ENCODE results near the gene ATPAF2.
A peak's percentile ranks its signal among the peaks of the same experiment; 100 is the strongest.
"Not testable (repeated sequence)": the region's sequence is repeated elsewhere in the genome, so short reads cannot be mapped to it uniquely, and the experiment has no call there.

The ATPAF2 gene

GRCh38 chr17:18006495-18007239 is 32.3 kb downstream of the ATPAF2 start:
- no peak overlapping the region for H3K4me3 Mint-ChIP-seq
- H3K27ac Mint-ChIP-seq = peak overlapping the region in 1 of 2 donors; percentile 86
- peaks cover 8% of the 10 kb centered on the region for H3K4me1 Mint-ChIP-seq
- no peak for DNase-seq
- no peaks in the 10 kb centered on the region for H3K9me3 Mint-ChIP-seq
- ATAC-seq = no peak
- no peaks in the 10 kb centered on the region for H3K27me3 Mint-ChIP-seq

- Mint-ChIP-seq H3K27ac (peak overlapping the region in 1 of 2 donors; percentile 92), H3K9me3 (no peaks in the 10 kb centered on the region), H3K27me3 (no peaks in the 10 kb centered on the region), H3K4me1 (peaks cover 8% of the 10 kb centered on the region), H3K4me3 (no peak overlapping the region)
- ATAC-seq (no peak), DNase-seq (no peak)
Observed at GRCh38 chr17:18005496-18005895, 33.5 kb downstream of the ATPAF2 start.

GRCh38 chr17:18004884-18005305 is 34.1 kb downstream of the ATPAF2 start:
- H3K27ac Mint-ChIP-seq = no peak overlapping the region
- no peak overlapping the region for H3K4me3 Mint-ChIP-seq
- DNase-seq = no peak
- peaks cover 8% of the 10 kb centered on the region for H3K4me1 Mint-ChIP-seq
- no peaks in the 10 kb centered on the region for H3K9me3 Mint-ChIP-seq
- ATAC-seq = no peak
- H3K27me3 Mint-ChIP-seq = no peaks in the 10 kb centered on the region

DNA sequence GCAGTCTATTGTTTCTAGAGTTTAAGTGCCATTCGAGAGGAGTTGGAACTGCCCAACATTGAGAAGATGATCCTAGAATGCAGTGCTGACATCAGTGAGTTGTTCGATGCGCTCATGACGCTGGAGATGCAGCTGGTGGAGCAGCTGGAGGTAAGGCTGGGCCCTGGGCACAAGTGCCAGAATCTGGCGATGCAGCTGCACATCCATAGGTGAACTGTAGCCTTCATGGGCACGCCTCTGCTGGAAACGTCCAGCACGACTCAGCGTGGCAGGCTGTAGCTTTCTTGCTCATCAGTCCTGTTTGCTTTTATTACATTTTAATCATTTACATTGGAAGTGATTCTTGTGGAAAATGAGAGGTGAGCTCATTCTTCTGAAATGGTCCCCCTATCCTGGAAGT is 34.6 kb downstream of the ATPAF2 start:
- ATAC-seq = no peak
- peaks cover 8% of the 10 kb centered on the region for H3K4me1 Mint-ChIP-seq

DNA sequence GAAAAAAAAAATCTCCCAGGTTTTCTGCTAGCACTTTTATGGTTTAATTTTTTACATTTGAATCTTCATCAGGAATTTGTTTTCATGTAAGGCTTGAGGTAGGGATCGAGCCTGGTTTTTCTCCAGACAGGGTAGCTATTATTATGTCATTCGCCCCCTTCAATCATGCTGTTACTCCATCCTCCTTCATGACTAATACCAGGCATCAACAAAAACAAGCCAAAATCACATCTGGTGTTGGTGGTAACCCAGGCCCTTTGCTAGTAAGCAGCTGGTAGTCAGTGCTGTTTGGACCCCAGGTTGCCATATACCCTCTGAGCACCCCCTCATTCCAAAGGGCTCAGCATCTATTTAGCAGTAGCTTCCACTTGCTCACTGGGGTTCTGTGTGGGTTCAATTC is 36.8 kb downstream of the ATPAF2 start:
- DNase-seq = no peak
- no peaks in the 10 kb centered on the region for H3K27me3 Mint-ChIP-seq
- H3K9me3 Mint-ChIP-seq = no peaks in the 10 kb centered on the region
- no peak overlapping the region for H3K4me3 Mint-ChIP-seq
- peak overlapping the region in 1 of 2 donors; percentile 9 for H3K27ac Mint-ChIP-seq
- ATAC-seq = no peak
- peaks cover 8% of the 10 kb centered on the region for H3K4me1 Mint-ChIP-seq

More for the DNA sequence above, 34.6 kb downstream of the ATPAF2 start:
- no peaks in the 10 kb centered on the region for H3K27me3 Mint-ChIP-seq
- DNase-seq = no peak
- H3K4me3 Mint-ChIP-seq = no peak overlapping the region
- no peaks in the 10 kb centered on the region for H3K9me3 Mint-ChIP-seq
- H3K27ac Mint-ChIP-seq = no peak overlapping the region

DNA sequence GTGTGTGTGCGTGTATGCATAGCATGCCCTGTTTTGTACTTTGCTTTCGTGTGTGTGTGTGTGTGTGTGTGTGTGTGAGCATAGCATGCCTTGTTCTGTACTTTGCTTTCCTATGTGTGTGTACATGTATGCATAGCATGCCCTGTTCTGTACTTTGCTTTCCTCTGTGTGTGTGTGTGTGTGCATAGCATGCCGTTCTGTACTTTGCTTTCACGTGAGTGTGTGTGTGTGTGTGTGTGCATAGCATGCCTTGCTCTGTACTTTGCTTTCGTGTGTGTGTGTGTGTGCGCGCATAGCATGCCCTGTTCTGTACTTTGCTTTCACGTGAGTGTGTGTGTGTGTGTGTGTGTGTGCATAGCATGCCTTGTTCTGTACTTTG is 38.9 kb downstream of the ATPAF2 start:
- Mint-ChIP-seq H3K27ac (no peak overlapping the region), H3K9me3 (no peaks in the 10 kb centered on the region), H3K4me3 (no peak overlapping the region), H3K27me3 (no peaks in the 10 kb centered on the region), H3K4me1 (no peaks in the 10 kb centered on the region)
- no peak for ATAC-seq
- no peak for DNase-seq

DNA sequence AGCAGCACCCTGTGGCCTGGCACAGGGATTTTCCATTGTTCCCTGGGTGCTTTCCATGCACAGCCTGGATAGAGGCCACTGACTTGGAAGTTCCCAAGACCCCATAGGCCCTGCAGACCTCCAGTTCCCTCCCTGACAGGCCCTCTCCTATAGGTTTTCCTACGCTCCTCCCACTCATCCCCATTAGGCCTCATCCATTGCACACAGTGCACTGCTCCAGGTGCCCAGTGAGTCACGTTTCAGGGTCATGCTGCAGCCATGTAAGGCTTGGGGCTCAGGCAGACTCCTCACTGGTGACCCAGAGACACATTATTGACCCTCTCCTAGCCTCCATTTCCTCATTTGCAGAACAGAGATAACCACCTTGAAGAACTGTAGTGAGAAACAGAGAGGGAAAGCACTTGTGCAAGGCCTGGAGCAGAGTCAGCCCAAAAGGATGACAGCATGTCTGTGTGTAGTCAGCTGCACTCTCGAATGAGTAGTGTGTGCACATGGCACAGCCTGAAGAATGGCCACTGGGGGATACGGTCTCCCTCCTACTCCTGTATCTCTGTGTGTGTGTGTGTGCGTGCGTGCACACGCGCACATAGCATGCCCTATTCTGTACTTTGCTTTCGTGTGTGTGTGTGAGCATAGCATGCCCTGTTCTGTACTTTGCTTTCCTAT is 39.5 kb downstream of the ATPAF2 start:
- Mint-ChIP-seq H3K4me3 (no peak overlapping the region), H3K27ac (no peak overlapping the region), H3K27me3 (no peaks in the 10 kb centered on the region), H3K9me3 (no peaks in the 10 kb centered on the region), H3K4me1 (no peaks in the 10 kb centered on the region)
- ATAC-seq (no peak), DNase-seq (no peak)

GRCh38 chr17:17998934-17999333 is 40.0 kb downstream of the ATPAF2 start:
- Mint-ChIP-seq H3K27ac (no peak overlapping the region), H3K9me3 (no peaks in the 10 kb centered on the region), H3K27me3 (no peaks in the 10 kb centered on the region), H3K4me3 (no peak overlapping the region), H3K4me1 (no peaks in the 10 kb centered on the region)
- DNase-seq (no peak), ATAC-seq (no peak)

DNA sequence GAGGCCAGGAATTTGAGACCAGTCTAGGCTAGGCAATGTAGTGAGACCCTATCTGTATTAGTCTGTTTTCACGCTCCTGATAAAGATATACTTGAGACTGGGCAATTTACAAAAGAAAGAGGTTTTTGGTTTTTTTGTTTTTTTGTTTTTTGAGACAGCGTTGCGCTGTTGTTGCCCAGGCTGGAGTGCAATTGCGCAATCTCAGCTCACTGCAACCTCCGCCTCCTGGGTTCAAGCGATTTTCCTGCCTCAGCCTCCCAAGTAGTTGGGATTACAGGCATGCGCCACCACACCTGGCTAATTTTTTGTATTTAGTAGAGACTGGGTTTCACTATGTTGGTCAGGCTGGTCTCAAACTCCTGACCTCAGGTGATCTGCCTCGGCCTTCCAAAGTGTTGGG is 43.1 kb downstream of the ATPAF2 start:
- H3K4me3 Mint-ChIP-seq, H3K27ac Mint-ChIP-seq, H3K4me1 Mint-ChIP-seq, DNase-seq, H3K9me3 Mint-ChIP-seq, ATAC-seq, H3K27me3 Mint-ChIP-seq: not testable (repeated sequence)

- Mint-ChIP-seq H3K9me3 (no peaks in the 10 kb centered on the region), H3K27me3 (no peaks in the 10 kb centered on the region), H3K4me3 (no peak overlapping the region), H3K4me1 (no peaks in the 10 kb centered on the region), H3K27ac (peak overlapping the region in 1 of 2 donors; percentile 86)
- peak; percentile 61 for ATAC-seq
- peak; percentile 16 to 29 for DNase-seq
Observed at GRCh38 chr17:17994271-17995069, 44.5 kb downstream of the ATPAF2 start.

- H3K4me1 Mint-ChIP-seq = no peaks in the 10 kb centered on the region
- no peak overlapping the region for H3K27ac Mint-ChIP-seq
- ATAC-seq (no peak), DNase-seq (no peak)
- H3K27me3 Mint-ChIP-seq = no peaks in the 10 kb centered on the region
- no peak overlapping the region for H3K4me3 Mint-ChIP-seq
- no peaks in the 10 kb centered on the region for H3K9me3 Mint-ChIP-seq
Observed at GRCh38 chr17:17993852-17994251, 45.1 kb downstream of the ATPAF2 start.

- Mint-ChIP-seq H3K4me1 (no peaks in the 10 kb centered on the region), H3K27me3 (no peaks in the 10 kb centered on the region), H3K27ac (no peak overlapping the region), H3K9me3 (no peaks in the 10 kb centered on the region), H3K4me3 (no peak overlapping the region)
- DNase-seq (no peak), ATAC-seq (no peak)
Observed at GRCh38 chr17:17993366-17993765, 45.6 kb downstream of the ATPAF2 start.

DNA sequence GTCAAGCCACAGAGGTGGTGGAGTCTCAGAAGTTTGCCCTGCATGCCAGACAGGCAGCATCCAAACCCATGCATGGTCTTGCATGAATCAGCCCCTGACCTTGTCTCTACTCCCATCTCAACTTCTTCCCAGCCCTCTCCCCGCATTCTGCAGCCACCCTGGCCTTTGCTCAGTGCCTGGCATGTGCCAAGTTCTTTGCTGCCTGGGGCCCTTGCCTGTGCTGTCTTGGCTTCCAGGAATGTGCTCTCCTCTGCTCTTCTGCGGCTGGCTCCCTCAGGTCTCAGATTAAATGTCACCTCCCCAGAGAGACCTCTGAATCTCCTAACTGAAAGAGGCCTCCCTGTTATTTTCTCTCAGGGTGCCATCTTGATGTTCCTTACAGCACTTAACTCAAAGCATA is 48.7 kb downstream of the ATPAF2 start:
- no peak for DNase-seq
- no peak overlapping the region for H3K4me3 Mint-ChIP-seq
- ATAC-seq = no peak
- H3K27me3 Mint-ChIP-seq = no peaks in the 10 kb centered on the region
- H3K9me3 Mint-ChIP-seq = no peaks in the 10 kb centered on the region
- peak overlapping the region in 1 of 2 donors; percentile 56 for H3K27ac Mint-ChIP-seq
- no peaks in the 10 kb centered on the region for H3K4me1 Mint-ChIP-seq

DNA sequence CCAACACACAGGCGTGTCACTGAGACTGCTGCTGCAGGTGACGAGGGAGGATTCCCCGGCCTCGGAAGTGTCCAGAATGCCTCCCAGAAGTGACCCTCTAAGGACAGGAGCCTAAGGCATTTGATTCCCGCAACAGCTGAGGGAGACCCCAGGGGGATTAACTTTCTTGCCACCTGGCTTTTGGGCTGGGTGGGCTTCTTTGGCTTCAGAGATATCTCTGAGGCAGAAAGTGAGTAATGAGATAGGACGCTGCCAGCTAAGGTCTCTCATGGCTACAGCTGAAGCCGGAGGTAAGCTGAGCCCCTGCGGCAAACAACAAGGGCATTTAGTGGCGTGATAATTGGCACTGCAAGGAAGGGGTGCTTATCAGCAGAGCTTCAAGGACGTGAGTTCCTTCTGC is 49.4 kb downstream of the ATPAF2 start:
- DNase-seq = no peak
- Mint-ChIP-seq H3K27me3 (no peaks in the 10 kb centered on the region), H3K27ac (no peak overlapping the region), H3K9me3 (no peaks in the 10 kb centered on the region), H3K4me1 (no peaks in the 10 kb centered on the region), H3K4me3 (no peak overlapping the region)
- ATAC-seq = no peak

DNA sequence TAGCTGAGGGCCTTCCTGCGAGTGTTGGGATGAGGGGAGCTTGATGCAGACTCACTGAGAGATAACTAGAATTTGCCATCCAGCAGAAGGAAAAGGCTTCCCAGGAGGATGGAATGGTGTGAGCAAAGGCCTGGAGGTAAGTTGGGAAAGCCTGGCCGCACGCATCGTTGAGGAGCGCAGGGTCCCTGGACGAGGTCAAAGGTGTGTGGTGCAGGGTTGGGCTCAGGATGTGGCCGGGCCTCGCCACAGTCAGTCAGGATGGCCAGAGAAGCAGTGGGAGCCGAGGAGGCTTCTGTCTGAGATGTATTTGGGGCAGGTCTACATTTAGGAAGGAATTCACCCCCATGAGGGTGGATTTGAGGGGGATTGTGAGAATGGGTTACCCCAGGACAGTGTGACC is 49.9 kb downstream of the ATPAF2 start:
- Mint-ChIP-seq H3K4me3 (no peak overlapping the region), H3K9me3 (no peaks in the 10 kb centered on the region), H3K27me3 (no peaks in the 10 kb centered on the region), H3K4me1 (no peaks in the 10 kb centered on the region), H3K27ac (peak overlapping the region in 1 of 2 donors; percentile 29)
- ATAC-seq = no peak
- DNase-seq = no peak

- Mint-ChIP-seq H3K4me3 (no peak overlapping the region), H3K4me1 (no peaks in the 10 kb centered on the region), H3K27ac (peak overlapping the region in 1 of 2 donors; percentile 34), H3K27me3 (no peaks in the 10 kb centered on the region), H3K9me3 (no peaks in the 10 kb centered on the region)
- ATAC-seq = no peak
- no peak for DNase-seq
Observed at GRCh38 chr17:17988427-17988945, 50.5 kb downstream of the ATPAF2 start.

All from stimulated activated naive CD8-positive, alpha-beta T cell treated with anti-CD3 and anti-CD28 coated beads, Interleukin-15, amount 100 ng/mL, for 72 hours (primary cell).